DMS114 treated with DMSO at 0.1 percent for 48 hours (cell line): ENCODE results near the gene RNF180.

ENCODE experiments used
- DNase-seq: peaks from one replicate; lab custom pipeline; 2025; ENCODE audit not compliant: unreplicated experiment; lab: John Stamatoyannopoulos, UW

Gene RNF180, protein sequence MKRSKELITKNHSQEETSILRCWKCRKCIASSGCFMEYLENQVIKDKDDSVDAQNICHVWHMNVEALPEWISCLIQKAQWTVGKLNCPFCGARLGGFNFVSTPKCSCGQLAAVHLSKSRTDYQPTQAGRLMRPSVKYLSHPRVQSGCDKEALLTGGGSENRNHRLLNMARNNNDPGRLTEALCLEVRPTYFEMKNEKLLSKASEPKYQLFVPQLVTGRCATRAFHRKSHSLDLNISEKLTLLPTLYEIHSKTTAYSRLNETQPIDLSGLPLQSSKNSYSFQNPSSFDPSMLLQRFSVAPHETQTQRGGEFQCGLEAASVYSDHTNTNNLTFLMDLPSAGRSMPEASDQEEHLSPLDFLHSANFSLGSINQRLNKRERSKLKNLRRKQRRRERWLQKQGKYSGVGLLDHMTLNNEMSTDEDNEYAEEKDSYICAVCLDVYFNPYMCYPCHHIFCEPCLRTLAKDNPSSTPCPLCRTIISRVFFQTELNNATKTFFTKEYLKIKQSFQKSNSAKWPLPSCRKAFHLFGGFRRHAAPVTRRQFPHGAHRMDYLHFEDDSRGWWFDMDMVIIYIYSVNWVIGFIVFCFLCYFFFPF

DNA sequence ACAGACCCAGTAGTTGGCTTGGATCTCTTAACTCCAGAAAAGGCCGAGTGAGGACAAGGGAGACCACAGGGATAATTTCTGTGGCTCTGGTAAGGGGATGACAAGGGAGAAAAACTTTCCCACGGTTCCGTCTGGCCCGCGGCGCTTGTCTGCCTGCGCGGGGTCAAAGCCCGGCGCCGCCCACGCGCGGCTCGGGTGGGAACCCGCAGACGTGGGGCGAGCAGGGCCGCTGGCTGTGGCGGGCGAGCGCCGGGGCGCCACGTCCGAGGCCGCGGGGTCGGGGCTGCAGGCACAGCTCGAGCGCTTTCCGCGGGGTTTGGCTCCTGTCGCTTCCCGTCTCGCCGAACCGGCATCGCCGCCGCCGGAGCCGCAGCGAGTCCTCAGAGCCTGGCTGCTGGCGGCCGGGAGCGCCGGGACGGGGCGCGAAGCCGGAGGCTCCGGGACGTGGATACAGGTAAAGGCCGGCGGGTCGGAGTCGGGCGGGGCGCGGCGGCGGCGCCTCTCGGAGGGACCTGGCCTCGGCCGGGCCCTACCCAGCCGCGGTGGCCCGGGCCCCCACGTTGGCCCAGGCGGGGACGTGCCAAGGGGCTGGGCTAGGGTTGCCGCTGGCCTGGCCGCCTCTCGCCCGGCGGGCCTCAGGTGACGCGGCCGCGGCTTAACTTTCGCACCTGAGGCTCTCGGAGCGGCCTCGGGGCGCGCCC, at the start of gene RNF180:
Gene RNF180, plus strand, starts transcription at position 344 of the 701 bp plus-strand sequence. CDS start 34,965 bp downstream, outside the sequence.
- DNase-seq = no peak

DNA sequence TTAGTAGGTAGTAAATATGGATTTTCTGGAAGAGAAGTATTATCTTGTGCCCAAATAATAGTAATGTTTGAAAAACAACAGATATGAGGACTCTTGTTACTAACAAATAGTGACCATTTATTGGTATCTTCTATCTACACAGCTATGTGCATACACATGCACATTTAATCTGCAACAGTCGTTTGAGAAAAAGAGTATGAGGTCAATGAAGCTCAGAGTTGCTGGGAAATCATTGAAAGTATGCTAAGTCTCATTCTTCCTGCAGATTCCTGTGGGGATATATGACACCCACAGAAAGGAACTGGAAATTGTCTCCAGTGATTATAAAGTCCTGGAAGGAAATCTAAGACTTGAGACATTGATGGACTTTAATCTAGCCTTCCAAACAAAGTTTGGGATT, 40.1 kb upstream of the RNF180 start:
- no peak for DNase-seq

DNA sequence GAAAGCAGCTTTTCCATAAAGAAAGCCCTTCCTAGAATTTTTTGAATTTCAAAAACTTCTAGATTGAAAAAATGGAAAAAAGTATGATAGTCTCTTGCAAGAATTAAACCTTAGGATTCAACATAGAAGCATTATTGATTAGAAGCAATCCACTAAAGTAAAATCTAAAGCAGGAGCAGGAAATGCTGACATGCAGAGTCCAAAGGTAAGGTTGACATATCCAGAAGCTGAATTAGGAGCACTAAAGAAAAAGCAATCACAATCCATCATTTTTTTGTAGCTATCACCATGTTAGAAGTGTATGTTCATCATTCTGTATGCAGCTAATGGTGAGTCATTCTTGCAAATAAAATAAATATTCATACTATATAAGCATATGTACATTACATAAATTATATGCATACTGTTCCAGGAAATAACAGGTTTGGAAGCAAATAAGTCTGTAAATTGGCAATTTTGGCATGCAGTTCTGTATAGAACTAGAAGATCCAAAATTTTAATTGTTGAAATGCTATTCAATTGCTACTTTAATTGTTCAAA, 39.4 kb upstream of the RNF180 start:
- DNase-seq = no peak

DNA sequence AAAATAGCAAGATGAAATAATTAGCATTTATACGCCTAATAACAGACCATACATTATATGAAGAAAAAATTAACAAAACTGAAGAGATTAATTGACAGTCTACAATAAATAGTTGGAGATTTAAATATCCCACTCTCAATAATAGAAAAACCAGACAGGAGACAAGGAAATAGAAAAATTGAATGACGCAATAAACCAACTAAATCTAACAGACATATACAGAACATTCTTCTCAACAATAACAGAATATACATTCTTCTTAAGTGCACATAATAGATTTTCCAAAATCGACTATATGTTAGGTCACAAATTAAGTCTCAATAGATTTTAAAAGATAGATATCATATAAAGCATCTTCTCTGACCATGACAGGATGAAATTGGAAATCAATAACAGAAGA, 25.6 kb upstream of the RNF180 start:
- no peak for DNase-seq

DNA sequence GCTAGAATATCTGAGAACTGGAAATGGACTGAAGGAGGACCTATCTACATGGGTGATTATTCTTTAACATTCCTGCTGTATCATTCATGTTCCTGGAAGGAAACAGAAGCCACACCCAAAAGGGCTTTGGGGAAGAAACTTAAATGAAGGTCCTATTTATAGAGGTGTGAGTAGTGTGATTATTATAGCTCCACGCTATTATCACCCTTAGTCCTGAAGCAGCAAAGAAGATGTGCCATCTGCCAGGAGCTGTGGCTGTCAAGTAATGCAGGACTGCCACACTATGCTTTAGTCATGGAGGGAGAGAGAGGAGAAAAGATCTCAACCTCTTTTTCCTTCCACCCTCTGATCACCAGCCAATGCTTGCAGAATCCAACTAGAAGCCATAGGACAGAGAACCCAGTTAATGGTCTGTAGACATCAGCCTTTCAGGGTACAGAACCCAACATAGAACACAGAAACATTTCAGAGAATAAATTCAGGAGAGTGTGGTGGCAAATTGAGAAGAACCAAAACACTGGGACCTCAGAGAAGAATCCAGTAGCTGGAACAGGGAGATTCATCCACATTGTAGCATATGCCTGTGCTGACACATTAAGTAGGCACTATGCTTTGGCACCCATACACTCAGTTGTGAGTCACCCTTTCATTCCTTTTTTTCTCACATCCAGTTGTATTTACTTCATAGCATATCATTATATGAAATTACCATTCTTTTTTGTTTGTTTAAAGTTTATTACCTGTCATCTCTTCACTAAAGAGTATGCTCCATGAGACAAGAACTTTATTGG, 21.0 kb upstream of the RNF180 start:
- DNase-seq = no peak

DNA sequence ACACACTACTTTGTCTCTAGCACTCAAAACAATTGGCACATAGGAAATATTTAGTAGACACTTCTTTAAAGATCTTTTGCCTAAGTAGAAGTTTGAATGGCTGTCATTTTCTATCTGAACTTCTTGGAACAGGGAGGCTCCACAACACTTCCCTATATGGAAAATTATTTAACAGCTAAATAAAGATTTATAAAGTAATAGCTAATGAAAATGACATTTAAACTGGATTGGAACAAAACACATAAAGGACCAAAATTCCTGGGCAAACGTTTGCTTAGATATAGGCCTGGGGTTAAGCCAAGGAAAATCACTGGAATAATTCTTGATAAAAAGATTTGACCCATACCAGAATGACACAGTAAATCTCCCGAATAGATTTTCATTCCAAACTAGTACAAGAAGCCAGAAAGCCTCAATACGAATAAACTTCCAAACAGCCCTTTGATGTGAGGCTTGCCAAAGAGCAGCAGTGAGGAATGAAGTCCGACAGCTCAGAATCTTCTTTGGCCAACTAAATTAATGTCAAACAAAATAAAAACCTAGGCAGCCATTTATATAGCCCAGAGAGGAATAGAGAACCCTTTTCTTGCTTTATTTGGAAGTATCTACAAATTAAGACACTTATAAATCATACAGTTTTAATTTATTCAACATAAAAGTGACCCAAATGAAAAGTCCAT, 20.3 kb upstream of the RNF180 start:
- DNase-seq = no peak

DNA sequence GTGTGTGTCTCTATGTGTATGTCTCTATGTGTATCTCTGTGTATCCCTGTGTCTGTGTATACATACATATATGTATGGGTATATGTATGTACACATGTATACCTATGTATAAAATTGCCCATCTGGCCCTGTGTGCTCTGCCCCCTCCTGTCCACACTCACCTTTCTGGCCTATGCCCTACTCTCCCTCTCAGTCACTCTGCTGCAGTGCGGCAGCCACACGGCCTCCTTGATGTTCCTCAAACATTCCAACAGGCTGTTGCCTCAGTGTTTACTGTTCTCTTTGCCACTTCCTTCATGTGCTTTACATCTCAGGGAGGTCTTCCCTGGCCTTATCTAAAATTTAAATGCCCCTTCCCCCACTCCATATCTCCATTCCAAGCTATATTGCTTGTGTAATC, 18.3 kb upstream of the RNF180 start:
- no peak for DNase-seq

DNA sequence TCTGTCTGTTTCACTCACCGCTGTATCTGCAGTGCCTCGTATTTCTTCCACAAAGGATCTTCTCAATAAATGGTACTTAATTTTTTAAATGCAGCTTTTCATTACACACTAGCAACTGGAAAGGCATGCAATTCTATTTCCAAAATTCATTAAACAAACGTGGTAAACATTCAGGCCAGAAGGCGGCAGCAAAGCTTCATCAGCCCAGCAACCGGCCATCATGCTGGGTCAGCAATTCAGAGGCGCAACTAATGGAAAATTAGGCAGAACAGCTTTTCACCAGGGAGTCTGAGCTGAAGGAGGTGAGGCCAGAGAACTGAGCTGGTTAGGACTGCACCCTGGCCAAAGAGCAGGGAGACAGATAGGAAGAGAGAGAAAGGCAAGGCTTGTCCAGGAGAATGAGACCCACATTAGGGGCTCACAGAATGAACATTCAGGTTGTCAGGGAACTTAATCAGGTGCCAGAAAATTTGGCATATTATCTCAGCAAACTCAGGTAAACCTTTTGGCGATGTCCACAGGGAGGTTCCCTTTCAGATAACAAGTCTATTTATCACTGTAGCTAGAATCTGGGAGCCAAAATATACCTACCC, 17.7 kb upstream of the RNF180 start:
- DNase-seq = peak; percentile 6

DNA sequence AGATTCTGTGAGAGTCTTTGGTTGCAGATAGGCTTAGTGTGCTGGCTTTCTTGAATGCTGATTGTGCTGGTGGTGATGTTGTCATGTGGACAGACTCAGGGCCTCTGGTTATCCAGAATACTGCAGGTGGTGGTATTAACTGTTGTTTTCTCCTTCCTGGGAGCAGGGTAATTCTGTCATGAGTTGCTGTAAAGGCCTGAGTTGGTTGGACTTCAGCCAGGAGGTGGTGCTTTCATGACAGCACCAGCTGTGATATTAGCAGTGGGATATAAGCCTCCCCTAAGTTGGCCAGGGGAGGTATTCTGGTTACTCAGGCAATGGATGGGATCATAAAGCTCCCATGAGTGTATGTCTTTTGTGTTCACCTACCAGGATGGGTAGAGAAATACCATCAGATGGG, 16.4 kb upstream of the RNF180 start:
- no peak for DNase-seq

DNA sequence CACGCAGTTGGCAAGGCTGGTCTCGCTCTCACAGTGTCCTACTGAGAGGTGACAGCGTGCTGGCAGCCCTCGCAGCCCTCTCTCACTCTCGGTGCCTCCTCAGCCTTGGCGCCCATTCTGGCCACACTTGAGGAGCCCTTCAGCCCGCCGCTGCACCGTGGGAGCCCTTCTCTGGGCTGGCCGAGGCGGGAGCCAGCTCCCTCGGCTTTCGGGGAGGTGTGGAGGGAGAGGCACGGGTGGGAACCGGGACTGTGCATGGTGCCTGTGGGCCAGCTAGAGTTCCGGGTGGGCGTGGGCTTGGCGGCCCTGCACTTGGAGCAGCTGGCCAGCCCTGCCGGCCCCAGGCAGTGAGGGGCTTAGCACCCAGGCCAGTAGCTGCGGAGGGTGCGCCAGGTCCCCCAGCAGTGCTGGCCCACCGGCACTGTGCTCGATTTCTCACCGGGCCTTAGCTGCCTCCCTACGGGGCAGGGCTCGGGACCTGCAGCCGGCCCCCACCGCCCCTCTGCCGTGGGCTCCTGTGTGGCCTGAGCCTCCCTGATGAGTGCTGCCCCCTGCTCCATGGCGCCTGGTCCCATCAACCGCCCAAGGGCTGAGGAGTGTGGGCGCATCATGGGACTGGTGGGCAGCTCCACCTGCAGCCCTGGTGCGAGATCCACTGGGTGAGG, 15.7 kb upstream of the RNF180 start:
- DNase-seq = no peak

DNA sequence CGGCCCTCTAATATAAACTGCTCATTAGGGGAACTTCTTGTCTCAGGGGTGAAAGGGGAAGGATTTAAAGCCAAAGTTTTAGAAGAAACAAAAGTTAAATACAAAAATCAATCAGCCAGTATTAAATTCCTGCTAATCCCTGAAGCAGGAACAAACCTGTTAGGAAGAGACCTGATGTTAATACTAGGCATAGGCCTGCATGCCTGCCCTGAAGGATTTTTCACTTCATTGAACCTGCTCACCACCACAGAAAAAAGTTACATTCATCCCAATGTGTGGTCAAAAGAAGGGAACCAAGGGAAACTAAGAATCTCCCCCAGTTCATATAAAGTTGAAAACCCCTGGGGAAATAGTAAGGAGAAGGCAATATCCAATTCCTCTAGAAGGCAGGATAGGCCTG, 9.4 kb upstream of the RNF180 start:
- DNase-seq = no peak

DNA sequence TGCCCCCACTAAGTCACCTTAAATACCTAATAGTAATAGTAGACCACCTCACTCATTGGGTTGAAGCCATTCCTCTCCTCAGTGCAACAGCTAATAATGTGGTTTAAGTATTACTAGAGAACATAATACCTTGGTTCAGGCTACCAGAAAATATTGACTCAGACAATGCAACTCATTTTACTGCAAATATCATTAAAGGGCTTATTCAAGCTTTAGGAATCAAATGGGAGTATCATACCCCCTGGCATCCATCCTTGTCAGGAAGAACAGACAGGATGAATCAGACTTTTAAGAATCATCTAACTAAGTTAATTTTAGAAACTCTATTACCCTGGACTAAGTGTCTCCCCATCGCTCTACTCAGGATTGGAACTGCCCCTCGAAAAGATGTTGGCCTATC, 6.8 kb upstream of the RNF180 start:
- DNase-seq = no peak

DNA sequence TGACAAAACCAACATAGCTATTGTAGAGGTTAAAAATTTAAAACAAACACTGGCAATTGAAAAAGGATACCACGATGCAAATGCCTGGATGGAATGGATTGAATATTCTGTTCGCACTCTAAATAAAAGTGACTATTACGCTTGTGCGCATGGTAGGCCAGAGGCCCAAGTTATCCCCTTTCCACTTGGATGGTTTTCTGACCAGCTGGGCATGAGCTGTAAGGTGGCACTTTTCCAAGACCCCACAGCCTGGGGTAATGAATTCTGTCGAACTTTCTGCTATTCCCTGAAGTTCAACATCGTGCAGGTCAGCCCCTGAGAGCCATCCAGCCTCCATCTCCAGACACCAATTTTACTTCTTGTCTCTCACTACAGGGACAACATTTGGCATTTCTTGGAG, 5.4 kb upstream of the RNF180 start:
- no peak for DNase-seq

DNA sequence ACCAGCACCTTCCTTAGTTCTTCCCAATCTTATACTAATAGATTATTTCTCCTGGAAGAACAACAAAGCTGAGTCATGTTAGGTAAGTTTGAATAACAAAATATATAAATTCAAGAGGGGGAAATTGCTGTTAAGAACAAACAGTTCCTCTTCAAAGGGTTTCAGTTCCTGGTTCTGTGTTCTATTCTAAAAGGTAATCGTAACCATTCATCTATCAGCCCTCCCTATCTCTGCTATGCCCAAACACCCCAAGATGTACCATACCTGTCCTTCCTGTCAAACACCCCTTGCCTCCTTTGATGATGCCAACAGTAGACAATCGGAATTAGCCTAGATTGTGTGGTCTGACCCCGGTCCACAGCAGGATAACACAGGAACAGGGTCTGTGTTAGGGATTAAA, 4.2 kb upstream of the RNF180 start:
- no peak for DNase-seq

DNA sequence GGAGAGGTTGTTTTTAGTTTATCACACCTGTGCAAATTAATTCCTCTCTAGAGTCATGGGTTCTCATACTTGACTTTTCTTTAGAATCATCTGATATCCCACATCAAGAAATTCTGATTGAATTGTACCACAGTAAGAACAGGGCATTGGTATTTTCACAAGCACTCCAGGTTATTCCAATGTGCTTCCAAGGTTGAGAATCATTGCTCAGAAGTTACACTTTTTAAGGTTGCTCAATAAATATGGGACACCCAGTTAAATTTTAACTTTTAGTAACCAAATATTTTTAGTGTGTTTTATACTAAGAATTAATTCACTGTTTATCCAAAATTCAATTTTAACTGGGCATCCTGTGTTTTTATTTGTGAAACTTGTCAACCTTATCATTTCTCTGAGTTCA, 2.5 kb upstream of the RNF180 start:
- no peak for DNase-seq

DNA sequence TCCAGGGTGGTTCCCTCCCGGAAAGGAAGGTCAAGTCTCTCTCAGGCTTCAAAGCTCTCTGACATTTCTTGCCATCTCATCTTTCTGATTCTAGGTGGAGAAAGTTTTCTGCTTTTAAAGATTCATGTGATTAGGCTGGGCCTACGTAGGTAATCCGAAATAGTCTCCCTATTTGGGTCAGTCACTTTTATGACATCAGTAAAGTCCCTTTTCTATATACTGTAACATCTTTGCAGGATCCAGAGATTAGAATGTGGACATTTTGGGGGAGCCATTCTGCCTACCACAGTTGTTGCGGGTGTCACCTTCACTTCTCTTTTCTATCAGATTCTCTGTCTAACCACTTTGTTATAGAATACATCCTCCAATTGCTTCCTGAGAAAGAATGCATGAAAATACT, 1.9 kb upstream of the RNF180 start:
- DNase-seq = no peak

DNA sequence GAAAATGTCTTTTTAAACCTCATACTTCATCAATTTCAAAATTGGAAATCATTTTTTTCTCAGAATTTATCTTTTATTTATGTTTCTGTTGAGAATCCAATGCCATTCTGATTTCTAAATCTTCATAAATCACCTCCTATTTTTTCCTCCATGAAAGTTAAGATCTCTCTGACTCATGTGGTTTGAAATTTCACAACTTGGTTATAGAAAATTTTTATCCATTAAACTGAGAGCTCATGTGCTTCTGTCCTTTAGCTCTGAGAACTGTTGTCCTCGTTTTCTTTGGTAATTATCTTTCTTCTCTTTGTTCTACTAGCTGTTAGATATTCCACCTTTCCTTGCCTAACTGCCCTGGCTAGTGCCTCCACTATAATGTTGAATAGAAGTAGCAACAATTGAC, 1.5 kb upstream of the RNF180 start:
- no peak for DNase-seq

DNA sequence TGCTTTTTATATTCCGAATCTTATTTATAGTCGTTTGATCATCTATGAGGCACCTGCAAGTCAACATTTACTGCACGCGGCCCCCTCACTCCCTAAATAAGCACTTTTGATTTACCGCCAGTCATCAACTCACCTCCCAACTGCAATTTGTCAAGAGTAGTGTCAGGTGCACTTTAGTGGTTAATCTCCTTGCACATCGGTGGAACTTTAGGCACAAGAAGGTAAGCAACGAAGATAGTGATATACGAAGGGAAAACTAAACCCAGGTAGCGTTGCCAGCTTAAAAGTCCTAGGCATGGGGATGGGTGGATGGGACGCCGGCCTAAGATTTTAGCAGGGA, 513 bp upstream of the RNF180 start:
- DNase-seq = no peak

DNA sequence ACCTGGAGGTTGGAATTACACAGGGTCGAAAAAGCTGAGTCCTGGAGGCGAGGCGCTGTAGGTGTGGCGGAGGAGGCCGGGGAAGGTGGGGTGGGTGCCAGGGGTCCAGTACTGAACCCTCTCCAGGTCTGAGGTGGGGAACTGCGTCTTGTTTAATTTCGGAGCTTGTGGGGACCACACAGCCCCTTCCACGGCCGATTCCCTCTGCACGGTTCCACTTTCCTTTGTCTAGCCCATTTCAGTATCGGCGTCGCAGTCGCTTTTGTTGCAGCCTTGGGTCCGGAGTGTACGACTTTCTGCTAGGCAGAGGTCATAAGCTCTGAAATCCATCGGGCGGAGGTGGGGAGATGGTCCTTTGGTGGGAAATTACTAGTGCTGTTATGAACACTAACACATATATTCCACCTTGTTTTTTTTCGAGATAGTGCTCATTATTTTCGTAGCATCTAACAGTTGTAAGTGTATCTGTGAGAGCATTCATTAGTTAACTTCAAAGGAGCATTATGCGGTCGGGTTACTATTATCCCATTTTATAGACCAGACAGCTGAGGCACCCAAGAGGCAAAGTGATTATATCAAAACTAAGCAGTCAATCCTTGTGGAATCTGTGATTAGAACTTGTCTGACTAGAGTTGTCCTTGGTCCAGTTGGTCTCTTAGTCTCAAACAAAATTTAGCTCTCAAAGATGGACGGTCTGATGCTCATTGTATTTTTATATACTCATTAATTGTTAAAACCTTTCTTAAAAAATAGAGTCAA, 737 bp downstream of the RNF180 start:
- peak; percentile 4 for DNase-seq
